Fibroblast of mammary gland (primary cell): Measurements from ENCODE around the gene SORCS2.

Experiments
- DNase-seq: peaks from one replicate; pipeline ENCODE4 v3.0.0-alpha.2; 2010; ENCODE audit warnings: low read depth
- H3K4me3 ChIP-seq: 2 replicates; pipeline ENCODE4 v1.5.1; 2011; ENCODE audit warnings: low read depth, mild to moderate bottlenecking, low read length, moderate library complexity; ENCODE audit not compliant: control insufficient read depth
- CTCF ChIP-seq: conservative IDR thresholded peaks from 2 replicates; pipeline ENCODE4 v1.5.1; 2011; ENCODE audit warnings: low read depth, low read length, inconsistent platforms; ENCODE audit not compliant: control insufficient read depth, insufficient read depth

The SORCS2 gene

GRCh38 chr4:7189066-7189465 lies 3.3 kb upstream of the SORCS2 start:
- no peak overlapping the region for H3K4me3 ChIP-seq
- no peak for DNase-seq
- TF ChIP-seq CTCF: no peak

- no peak overlapping the region for H3K4me3 ChIP-seq
- DNase-seq: no peak
- no peak for TF ChIP-seq CTCF
Observed at GRCh38 chr4:7189475-7190277, 2.7 kb upstream of the SORCS2 start.

- DNase-seq: no peak
- TF ChIP-seq CTCF: no peak
- H3K4me3 ChIP-seq: no peak overlapping the region
Observed at GRCh38 chr4:7190278-7190594, 2.1 kb upstream of the SORCS2 start.

- DNase-seq: no peak
- no peak for TF ChIP-seq CTCF
Observed at GRCh38 chr4:7190691-7191545, 1.4 kb upstream of the SORCS2 start.

GRCh38 chr4:7191546-7192251 lies 639 bp upstream of the SORCS2 start:
- DNase-seq: no peak
- no peak for TF ChIP-seq CTCF
- no peak overlapping the region for H3K4me3 ChIP-seq

More at GRCh38 chr4:7190691-7191545, 1.4 kb upstream of the SORCS2 start:
- H3K4me3 ChIP-seq: no peak overlapping the region

- H3K4me3 ChIP-seq: peak overlapping the region; percentile 20
- TF ChIP-seq CTCF: no peak
- DNase-seq: no peak
Observed at GRCh38 chr4:7193030-7193958, 956 bp downstream of the SORCS2 start.
